Measurements from ENCODE around the gene LIX1L.

DNA sequence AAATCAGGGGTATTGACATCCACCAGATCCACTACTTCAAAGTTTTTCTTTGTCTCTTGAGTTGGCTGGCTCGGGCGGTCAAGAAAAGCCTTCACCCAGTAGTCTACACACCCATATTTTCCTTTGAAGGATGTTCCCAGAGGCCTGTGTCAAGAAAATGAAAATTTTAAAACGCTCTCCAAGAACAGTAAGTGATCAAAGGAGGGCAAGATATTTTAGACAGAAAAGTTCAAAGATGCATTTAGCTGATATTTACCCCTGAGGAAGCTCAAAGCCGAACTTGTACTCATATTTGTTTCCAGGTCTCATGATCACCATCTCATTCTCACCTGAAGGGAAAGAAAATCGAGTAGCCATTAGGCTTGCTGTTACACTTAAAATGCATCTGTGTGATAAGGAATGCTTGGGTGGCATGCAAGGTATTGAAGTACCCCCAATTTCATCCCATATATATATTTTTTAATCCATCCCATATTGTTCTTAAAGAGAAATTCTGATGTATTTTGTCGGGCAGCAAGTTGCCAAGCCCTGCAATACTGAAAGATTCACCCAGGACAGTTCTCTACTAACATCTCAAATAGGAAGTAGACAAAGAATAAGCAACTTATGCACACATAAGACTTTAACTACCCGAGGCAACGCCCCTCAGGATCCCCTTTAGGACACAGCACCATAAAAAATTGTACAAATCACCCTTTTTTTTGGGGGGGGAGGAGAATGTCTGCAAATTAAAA, 37.5 kb upstream of the LIX1L start:
- TF ChIP-seq TAF1 (IDR thresholded peaks at IDR 0.05; ENCODE audit: borderline replicate concordance, low read depth, low read length): no peak
- no peak for TF ChIP-seq POLR2AphosphoS5 (IDR thresholded peaks at IDR 0.05; ENCODE audit: low read depth, low read length)
- TF ChIP-seq POLR2A (IDR thresholded peaks at IDR 0.05; ENCODE audit: low read depth, low read length): no peak

Measured in GM12892 (cell line).